SH-SY5Y (cell line): ENCODE data around the gene TMEM98.

Experiments
- GATA2 ChIP-seq: IDR thresholded peaks from 2 replicates; pipeline ENCODE4 v1.6.1; 2011; ENCODE audit warnings: mild to moderate bottlenecking, low read depth, low read length
- GATA3 ChIP-seq: IDR thresholded peaks from 2 replicates; pipeline ENCODE4 v1.6.1; 2011; ENCODE audit warnings: low read depth, mild to moderate bottlenecking, low read length, moderate library complexity

Gene TMEM98

GRCh38 chr17:32909787-32910369 lies 18.1 kb upstream of the TMEM98 start:
- TF ChIP-seq GATA2 (no peak), GATA3 (no peak)

GRCh38 chr17:32910769-32911168 lies 17.2 kb upstream of the TMEM98 start:
- TF ChIP-seq GATA2 (no peak), GATA3 (no peak)

- TF ChIP-seq GATA2 (no peak), GATA3 (no peak)
Measured at GRCh38 chr17:32912218-32912897, 15.6 kb upstream of the TMEM98 start.

GRCh38 chr17:32913593-32913992 lies 14.4 kb upstream of the TMEM98 start:
- TF ChIP-seq GATA2: no peak
- no peak for TF ChIP-seq GATA3

- TF ChIP-seq GATA2 (no peak), GATA3 (no peak)
Measured at GRCh38 chr17:32914181-32914580, 13.8 kb upstream of the TMEM98 start.

DNA sequence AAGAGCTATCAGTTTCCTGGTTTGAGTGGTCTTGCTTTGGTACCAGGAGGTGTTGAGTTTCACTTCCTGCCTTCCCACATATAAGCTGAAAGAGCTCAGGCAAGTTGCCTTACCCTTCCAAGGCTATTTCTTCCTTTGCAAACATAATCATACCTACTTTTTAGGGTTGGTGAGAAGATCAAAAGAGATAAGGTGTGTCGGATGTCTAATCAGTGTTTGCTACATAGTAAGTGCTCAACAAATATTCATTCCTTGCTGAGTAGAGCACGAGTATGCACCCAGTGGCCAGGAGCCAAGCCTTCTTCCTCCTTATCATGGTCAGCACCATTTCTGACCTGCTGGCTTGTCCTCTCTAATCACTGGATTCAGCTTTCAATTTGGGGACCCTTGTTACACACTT lies 12.7 kb upstream of the TMEM98 start:
- TF ChIP-seq GATA2: no peak
- TF ChIP-seq GATA3: no peak

GRCh38 chr17:32916134-32916533 lies 11.8 kb upstream of the TMEM98 start:
- TF ChIP-seq GATA2: no peak
- TF ChIP-seq GATA3: no peak

DNA sequence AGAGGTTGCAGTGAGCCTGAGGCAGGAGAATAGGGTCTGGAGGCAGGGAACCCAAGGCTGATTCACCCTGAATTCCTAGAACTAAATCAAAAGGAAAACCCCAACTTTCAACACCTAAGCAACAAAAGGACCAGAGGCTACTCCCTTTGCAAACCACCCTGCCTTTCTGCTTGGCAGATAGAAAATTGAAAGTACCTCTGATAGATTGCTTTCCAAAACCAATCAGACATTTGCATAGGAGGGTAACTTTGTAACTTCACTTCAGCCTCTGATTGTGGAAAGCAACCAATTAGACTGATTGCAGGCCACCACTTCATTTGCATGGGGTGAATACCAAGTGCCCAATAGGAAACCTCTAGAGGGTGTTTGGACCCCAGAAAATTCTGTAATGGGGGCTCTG lies 10.9 kb upstream of the TMEM98 start:
- TF ChIP-seq GATA2: no peak
- no peak for TF ChIP-seq GATA3

GRCh38 chr17:32917842-32918241 lies 10.1 kb upstream of the TMEM98 start:
- no peak for TF ChIP-seq GATA2
- TF ChIP-seq GATA3: no peak

DNA sequence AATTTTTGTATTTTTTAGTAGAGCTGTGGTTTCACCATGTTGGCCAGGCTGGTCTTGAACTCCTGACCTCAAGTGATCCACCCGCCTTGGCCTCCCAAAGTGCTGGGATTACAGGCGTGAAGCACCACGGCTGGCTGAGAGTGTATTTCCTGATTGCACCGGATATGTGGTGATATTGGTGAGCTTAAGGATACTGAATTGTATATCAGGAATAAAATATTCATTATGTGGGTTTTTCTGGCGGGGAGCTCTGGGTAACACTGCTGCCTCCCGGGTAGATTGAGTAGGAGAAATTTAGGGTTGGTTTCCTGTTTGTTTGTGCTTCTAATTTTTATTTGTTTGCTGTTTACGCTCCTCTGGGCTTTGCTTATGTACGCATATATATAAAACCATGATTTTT lies 7.7 kb upstream of the TMEM98 start:
- no peak for TF ChIP-seq GATA3
- no peak for TF ChIP-seq GATA2

DNA sequence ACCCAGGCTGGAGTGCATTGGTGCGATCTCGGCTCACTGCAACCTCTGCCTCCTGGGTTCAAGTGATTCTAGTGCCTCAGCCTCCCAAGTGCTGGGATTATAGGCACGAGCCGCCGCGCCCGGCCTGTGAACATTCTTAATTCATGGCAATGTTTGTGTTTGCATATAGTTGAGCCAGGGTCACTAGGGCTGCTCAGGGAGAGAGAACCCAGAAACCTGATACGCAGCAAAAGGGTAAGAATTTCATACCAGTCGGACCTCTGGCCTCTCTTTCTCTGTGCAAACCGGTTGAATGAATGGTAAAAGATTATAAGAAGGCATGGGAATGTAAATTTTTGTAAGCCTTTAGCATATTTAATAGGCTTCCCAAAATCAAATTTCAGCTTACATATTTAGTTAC lies 6.9 kb upstream of the TMEM98 start:
- TF ChIP-seq GATA2 (no peak), GATA3 (no peak)

GRCh38 chr17:32926183-32926582 lies 1.8 kb upstream of the TMEM98 start:
- no peak for TF ChIP-seq GATA2
- no peak for TF ChIP-seq GATA3

GRCh38 chr17:32927201-32927723 lies 691 bp upstream of the TMEM98 start:
- no peak for TF ChIP-seq GATA3
- no peak for TF ChIP-seq GATA2

DNA sequence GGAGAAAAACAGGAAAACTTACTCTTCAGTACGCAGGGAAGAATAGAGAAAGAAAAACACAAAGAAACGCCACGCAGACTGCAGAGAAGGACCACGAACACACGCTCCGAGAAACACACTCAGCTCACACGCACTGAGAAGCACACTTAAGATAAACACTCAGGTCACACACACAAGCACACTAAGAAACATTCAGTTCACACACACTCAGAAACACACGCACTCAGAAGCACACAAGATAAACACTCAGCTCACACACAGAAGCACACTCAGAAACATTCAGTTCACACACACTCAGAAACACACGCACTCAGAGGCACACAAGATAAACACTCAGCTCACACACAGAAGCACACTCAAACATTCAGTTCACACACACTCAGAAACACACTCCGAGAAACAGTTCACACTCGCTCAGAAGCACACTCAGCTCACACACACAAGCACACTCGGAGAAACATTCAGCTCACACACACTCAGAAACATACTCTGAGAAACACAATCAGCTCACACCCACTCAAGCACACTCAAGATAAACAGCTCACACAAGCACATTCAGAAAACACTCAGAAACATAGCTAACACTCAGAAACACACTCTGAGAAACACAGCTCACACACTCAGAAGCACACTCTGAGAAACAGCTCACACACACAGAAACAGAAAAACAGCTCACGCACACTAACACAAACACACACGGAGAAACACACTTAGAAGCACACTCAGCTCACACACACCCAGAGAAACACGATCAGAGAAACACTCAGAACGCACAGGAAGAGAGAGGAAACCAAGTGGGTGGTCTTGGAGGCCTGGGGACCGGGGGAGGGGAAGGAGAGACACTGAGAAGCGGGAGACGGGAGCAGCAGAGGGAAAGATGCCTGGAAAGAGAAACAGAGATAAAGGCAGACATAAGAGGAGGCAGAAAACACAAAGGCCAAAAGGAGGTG lies 908 bp downstream of the TMEM98 start:
- TF ChIP-seq GATA2: no peak
